ENCODE results near the gene SETD3.

The SETD3 gene

DNA sequence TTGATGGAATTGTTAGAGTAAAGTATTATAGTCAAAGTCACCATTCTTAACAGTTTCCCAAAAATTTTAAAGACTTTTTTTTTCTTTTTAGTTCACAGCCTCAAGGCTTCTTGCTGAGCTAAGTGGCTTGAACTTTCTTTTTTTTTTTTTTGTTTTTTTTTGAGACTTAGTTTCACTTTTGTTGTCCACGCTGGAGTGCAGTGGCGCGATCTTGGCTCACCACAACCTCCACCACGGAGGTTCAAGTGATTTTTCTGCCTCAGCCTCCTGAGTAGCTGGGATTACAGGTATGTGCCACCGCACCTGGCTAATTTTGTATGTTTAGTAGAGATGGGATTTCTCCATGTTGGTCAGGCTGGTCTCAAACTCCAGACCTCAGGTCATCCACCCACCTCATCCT is 92.8 kb downstream of the SETD3 start:
- no peak for DNase-seq

DNA sequence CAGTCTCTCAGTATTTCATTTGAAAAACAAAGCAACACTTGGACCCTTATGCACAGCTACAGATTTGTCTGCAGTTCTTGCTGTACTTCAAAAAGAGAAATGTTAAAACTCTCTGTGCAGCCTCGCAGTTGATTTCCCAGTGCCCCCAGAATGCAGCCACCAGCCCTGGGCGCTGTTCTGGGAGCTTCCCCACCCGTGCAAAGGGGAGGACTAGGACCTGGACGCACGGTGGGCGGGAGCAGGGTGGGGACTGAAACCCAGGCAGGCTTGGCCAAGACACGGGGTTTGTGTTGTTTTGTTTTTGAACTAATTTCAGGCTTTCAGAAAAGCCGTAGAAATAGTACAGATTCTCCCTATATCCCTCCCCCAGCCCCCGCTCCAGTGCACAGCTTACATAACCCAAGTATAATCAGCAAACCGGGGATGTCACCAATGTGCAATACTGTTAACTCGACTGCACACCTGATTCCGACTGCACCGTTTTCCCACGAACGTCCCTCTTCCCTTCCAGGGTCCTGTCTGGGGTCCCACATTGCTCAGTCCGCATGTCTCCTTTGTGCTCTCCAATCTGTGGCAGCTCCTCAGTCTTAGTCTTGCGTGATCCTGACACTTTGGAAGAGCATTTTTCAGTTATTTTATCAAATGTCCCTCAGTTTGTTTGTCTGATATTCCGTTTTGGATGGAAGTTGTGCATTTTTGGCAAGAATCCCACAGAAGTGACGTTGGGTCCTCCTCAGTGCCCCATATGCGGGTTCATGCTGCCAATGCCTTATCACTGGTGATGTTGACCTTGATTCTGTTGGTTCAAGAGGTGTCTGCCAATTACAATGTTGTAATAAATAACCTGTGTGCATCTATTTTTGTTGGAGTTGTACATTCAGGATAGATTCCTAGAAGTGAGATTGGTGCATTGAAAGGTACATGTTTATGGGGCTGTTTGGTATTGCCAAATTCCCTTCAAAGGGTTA is 95.9 kb downstream of the SETD3 start:
- DNase-seq, result no peak

DNA sequence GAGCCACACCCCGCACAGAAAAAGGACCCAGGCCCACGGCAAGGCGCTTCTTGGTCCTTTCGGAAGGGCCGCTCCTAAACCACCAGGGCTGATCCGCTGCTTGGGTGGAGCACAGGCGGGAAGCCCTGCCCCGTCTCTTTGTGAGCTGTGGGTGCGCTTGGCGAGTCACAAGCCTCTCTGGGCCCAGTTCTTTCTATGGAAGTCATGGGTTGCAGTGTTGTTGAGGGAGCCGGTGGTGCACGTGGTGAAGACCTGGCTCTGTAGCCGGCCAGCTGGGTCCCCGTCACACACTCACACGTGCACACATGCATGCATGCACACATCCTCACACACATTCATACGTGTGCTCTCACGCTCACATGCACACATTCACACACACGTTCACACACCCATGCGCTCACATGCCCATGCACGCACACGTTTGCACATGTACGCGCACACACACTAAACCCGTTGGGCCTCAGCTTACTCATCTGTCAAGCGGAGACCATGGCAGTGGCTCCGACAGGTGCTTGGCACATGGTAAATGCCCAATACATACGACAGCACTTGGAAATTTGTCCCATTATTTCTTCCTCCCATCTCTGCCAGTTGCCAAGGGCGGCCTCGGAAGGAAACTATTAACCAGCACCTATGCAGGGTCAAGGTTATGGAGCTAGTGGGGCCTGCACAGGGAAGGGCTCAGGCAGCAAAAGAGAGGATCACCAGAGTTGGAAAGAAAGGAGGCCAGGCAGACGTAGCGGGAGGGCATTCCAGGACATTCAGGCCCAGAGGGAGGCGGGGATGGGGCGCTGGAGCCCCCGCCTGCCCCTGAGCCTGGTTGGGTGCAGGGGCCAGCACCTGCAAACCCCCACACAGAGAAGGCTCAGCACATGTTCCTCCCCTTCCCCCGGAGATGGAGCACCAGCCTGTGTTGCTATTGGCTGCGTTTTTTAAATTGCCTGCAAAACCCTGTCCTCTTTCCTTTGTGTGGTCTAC is 96.9 kb downstream of the SETD3 start:
- no peak for DNase-seq

DNA sequence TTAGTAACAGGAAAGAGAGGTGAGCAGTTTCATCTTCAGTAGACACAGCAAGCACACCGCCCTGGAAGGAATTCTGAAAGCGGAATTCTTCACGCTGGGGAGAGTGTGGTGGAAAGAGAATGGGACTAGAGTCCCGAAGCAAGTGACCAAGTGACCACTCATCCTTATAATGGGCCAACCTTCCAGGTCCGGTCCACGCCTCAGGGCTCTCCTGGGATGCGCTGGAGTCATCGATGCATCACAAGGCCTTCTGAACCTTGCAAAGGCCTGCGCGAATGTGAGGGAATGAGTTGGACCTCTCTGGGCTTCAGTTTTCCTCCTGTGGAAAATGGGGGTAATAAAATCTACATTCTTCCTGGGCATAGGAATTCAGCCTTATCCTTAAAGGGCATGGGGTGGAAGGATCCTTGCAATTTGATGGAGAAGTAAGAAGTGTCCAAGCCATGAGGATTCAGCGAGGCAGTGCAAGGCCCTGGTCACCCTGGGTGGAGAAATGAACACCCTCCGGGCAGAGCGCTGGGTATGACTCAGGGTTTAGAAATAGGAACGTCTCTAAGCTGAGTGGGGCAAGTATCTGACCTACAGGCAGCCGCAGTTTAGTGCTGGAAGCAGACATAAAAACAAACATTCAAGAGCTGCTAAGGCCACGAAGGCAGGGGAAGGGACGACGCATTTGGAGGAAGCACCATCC is 97.7 kb downstream of the SETD3 start:
- no peak for DNase-seq

DNA sequence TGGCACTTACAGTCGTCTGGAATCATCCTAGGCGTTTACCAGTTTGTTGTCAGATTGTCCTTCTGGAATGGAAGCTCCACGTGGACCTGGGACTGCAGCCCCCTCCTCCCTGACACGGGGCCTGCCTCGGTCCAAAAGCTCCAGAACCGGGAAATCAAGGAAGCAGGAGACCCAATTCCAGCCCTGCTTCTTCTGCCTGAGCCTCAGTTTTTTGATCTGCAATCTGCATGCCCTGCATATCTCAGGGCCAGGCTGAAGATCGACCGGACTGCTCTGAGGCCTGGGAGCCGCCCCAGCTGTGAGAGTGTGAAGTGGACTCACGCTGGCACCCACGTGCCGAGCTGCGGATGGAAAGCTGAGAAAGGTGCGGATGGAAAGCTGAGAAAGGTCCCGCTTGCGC is 98.6 kb downstream of the SETD3 start:
- no peak for DNase-seq

DNA sequence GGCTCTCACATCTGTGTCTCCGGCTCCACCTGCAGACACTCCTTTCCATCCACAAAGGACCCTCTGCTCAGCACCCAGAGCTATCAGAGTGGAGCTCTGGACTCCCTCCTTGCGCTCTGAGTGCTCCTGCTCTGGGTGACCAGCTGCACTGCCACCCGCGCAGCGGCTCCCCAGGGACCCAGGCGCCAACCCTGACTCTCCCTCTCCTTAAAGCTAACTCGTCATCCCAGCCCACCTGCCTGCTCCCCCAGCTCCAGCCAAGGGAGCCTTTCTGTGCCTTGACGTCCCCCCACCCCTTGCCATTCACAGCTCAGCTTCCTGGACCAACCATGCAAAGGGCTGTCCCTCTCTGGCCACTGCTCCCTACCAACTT is 99.0 kb downstream of the SETD3 start:
- DNase-seq, result no peak

DNA sequence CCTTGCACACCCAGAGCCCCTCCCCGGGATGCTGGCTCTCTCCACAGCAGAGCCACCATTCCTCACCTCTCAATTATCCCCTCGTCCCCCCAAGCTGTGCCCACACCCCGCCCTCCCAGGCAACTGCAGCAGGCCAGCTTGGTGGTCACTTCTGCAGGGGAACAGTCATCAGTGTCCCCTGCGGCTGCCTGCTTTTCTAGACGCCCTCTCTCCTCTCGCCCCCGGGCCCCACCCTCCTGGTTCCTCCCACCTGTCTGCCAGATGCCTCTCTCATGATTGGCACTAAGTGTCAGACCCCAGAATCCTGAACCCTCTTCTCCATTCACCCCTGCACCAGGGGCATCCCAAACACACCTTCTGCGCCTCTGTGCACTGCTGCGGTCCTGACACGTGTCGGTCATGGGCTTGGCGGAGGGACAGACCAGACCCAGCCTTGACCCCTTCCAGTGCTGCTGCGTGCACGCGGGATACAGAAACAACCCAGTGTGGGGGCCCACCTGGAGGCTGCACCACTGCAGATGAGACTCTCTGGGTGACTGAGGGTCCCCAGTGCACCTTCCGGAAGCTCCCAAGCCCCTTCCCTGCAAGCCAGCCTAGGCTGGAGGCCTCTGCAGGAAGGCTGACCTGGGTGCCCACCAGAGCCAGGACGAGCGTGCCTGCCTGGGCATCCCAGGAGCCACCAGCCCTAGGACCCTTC is 99.5 kb downstream of the SETD3 start:
- no peak for DNase-seq

DNA sequence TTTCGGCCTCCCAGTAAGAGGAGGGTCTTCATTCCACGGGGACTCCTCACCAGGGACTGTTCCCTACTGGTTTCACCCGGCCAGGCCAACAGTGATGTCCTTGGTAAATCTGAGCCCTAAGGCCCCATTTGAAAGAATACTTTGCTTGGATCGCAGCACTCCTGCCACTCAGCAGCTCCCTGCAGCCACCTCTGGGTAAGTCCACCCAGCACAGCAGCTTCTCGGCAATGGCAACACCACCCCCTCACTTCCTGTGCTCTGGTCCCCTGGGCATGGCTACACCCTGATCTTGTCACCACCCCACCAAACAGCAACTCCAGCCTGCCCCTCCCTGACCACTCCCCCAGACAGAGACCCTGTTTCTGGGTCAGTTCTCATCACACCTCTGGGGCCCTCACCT is 100.3 kb downstream of the SETD3 start:
- DNase-seq, result no peak

DNA sequence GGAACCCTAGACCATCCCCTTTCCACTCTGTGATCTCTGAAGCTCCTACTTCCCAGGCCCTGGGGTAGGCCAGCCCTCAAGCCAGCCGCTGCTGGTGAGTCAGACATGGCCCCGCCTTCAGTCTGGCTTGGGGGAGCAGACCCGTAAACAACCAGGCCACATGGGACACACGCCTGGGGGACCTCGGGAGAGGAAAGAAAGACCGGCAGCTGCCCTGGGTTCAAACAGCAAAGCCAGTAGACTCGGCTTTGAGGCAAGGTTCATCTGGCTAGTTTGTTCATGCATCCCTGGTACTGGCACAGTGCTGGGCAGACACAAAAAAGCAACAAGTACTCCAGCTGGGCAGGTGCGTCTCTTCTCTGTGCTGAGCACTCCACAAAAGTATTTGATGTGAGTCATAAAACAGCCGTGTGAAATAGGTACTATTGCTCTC is 101.9 kb downstream of the SETD3 start:
- DNase-seq, result peak; percentile 24

DNA sequence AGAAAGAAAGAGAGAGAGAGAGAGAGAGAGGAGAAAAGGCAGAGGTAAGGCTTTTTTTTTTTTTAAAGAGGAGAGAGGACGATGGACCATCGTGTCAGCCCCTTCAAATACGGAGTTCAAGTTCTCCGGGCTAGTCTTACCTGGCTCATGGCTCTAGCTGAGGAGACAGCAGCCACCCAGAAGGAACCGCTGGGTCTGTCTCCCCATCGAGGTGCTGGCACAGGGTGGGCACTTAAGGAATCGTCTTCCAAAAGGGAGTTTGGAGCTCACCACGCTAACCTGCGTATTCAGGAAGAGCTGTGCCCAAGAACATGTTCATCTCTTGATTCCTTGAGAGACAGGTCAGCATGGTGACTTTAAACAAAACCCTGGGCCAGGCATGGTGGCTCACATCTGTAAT is 102.7 kb downstream of the SETD3 start:
- DNase-seq, result no peak

DNA sequence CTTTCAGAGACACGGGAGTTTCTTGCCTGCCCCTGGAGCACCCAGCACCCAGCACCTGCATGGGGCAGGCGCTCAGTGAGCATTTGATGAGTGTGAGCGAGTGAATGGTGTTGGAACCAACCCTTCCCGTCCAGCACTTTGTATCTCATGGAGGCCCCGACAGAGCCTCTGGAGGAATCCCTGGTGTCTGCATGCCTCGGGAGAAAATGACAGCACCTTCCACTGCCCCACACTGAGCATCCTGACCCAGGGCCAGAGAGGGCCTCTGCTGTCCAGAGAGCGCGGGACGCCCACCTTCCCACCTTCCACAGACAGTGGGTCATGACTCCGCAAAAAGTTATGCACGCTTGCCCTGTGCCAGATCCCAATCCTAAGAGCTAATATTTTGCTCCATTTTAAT is 105.7 kb downstream of the SETD3 start:
- DNase-seq, result no peak

DNA sequence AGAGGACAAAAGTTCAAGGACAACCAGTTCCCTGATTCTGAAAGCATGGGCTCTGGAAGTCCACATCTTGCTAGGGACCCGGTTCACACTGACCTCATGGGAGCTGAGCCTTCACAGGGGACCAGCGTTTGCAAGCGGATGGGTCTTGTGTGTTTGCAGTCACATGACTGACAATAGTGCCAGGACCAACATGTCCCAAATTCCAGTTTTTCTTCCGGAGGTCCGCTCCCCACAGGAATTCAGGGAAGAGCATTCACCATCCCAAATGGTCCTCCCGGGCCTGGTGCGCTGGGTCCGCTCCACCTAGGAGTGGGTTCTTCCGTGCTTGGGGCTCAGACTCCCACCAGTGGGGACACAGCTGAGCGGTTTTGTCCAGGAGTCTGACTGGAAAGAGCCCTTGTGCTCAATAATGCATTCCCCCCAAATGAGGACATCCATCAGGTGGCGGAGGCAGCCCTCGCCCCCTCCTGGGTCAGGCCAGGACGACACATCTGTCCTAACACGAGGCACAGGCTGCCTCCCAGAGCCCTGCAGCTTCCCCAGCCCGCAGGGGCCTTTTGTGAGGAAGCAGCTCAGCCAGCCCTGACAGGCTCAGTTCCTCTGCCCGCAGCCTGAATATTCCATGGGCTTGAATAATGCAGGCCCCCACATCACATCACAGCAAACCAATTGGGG is 116.9 kb downstream of the SETD3 start:
- DNase-seq, result no peak

DNA sequence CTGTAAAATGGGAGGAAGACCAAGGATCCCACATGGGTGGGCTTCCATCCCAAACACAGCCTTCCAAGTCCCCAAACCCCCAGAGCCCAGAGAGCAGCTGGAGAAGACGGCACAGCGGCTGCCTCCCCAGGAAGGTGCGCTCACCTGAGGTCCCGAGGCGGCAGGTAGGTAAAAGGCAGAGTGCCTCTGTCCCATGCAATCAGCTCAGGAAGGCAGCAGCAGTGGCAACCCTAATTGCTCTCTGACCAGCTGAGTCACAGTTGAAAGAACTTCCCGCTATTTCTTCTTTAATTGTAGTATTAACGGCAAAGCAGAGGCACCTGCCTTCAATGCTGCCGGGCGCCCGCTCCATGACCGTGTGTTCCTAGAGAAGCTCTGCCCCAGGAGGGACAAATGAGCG is 117.6 kb downstream of the SETD3 start:
- DNase-seq, result no peak

DNA sequence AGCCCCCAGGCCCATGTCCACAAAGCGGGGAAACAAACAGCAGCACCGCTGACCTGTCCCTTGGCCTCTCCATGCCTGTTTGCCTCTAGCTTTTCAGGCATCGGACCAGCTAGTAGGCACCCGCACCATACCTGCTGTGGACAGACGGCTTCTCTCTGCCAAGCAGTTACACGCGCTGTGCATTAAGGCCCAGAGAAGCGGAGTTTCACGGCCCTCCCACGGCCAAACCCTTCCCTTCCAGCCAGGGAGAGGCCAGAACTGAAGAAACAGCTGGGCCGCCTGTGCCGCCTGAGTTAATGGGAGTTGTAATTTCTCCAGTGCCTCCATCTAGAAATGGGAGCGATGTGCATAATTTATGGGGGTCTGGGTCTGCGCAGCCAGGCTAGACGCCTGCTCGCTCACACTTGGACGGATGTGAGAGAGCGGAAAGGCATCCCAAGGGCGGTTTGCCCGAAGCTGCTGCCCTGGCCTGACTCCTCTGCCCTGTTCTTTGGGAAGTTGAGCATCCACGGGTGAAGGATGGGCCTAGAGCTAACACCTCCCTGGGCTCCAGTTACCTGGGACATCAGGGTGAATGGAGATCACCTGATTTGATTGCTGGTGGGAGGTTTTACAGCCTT is 119.0 kb downstream of the SETD3 start:
- DNase-seq, result no peak

DNA sequence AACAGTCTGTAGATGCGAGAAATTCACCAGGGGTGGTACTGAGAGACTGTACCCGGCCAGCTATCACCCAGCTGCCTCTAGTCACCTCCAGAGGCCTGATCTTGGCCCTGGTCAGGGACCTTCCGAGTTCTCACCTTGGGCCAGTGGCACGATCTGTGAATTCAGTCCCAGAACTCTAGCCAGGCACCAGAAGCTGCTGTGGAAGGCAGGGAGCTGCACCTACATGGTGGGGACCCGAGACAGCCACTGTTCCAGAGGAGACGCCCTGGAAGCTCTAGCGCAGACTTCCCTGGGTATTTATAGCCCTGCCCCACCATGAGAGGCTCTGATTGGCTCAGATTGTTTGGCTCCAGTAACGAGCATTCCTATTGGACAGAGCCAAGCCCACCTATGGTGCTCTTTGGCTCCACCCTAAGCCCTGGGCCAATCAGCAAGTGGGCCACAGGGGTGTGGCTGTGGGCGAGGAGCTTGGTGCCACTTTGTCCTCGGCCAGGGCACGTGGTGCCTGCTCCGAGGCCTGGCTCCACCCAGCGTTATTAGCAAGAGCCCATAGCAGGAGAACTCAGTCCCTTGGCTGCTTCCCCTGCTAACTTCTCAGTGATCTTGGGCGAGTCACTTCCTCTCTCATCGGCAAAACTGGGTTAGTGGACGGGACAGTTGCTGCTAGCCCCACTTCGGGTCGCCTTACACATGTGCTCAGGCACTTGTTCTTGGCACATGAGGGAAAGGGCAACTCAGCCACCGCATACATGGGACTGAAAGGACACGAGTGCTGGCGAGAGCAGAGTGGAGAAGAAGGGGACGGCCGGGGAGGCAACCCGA is 119.7 kb downstream of the SETD3 start:
- no peak for DNase-seq

DNA sequence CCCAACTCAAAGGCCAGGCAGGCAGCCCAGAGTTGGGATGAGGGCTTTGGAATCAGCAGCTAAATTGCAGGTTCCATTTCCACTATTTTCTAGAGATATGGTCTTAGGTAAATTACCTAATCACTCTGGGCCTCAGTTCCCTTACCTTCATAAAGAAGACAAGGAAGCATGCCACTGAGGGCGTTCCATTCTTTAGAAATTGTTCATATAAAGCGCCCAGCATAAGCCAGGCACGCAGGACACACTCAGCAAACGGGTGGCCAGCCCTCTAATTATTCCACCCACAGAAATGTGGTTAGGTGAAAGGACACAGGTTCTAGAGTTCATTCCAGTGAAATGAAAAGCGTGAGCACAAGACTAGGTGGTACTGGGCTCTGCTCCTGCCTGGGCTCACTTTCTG is 120.8 kb downstream of the SETD3 start:
- DNase-seq, result no peak

DNA sequence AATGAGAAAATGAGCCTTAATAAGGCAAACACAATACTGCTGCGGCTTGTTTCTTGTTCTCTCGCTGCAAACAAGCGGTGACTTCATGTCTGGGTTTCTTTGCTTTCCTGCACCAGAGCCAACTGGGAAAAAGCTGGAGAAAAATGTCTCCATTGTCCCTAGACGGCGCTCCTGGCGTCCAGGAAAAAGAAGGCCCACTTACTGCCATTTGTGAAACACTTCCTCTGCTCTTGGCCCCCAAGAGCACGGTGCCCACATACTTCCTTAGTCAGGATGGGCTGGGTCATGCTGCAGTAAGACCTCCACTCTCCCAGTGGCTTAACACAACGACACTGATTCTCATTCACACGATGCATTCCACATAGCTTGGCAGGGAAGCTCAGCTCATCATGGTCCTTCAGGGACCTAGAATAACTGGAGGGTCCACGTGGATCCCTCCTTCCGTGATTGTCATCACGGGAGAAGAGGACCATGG is 122.7 kb downstream of the SETD3 start:
- no peak for DNase-seq

DNA sequence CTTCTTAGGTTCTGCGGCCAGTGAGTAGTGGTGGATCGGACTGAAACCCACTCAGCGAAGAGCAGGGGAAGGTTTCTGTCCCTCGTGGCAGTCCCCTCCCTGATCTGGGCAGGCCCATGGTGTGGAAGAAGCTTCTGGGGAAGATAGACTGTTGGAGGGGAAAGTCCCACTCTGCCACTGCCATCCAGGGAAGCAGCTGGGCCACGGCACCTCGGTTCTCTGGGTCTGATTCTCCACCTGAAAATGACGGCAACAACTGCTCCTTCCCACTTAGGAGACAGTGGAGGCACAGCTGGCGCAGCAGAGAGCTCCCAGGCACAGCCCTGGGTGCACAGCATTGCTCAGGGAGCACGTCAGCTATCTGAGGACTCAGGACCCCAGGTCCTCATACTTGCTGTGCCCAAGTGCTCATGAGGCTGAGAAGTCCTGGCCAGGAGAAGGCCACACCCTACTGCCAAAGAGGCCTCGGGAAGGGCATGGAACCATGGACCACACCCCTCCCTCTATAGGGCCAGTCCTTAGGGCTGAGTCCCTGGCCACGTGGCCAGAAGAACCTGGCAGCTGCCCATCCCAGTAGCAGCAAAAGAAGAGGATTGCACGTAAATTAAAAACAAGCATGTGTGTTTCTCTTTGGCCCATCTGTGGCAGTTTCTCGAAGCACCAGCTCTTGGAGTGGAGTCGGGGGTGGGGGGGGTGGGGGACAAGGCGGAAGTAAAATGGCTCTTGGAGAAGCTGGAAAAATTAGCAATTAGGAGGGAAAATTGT is 123.3 kb downstream of the SETD3 start:
- DNase-seq, result no peak

DNA sequence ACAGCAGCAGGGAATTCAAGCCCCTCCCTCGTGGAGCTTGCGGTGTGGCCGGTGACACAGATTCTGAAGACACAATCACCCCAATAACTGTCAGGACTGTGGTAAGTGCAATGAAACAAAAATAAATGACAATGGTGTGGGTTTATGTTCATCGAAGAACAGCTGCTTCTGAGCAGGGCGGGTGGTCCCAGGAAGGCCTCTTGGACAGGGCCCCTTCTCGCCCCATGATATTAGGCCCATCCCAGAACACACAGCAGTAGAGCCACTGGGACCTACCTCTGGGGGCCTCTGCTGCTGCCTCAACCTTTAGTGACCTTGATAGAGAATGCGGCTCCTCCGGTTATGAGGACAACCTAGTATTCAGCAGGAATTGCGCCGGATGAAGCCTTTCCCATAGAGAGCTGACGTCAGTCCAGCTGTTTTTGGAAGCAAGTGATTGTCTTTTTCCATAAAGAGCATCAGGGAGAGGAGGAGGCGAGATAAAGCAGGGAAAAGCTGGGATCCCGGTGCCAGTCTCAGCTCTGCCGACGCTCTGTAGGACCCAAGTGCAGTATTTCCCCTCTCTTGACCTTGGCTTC is 124.5 kb downstream of the SETD3 start:
- DNase-seq, result no peak
